ENCODE data around the gene INMT. TPM values are rescaled to one million over a fixed set of nuclear protein-coding genes. Genes with fewer than 3 reads are reported as not detected.

The INMT gene
- total RNA-seq, 4 donors from 2014 or later, result 115 to 212 (median 131) TPM

DNA sequence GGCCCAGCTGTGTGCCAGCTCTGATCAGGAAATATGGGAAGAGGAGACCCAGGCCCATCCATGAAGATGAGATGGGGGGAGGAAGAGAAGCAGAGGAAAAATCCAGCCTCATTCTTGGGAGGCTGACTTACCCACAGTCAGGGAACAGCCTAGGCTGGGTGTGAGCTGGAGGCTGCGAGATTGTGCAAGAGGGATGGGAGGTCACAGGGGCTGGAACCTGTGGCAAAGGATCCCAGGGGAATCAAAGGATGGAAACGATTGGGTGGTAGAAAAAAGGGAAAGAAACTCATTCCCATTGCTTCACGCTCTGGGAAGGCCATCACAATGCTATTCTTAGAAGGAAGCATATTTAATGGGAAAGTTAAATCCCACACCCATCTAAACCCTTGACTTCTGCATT is 43.0 kb upstream of the INMT start:
- H3K27ac ChIP-seq, result peak overlapping the region in 2 of 4 donors; percentile 12 to 63
- peaks cover 0 to 20% (median 6%) of the 10 kb centered on the region in 3 donors for H3K4me1 ChIP-seq
- H3K4me3 ChIP-seq, result no peak overlapping the region
- ATAC-seq, result peak; percentile 88
- H3K27me3 ChIP-seq, result no peaks in the 10 kb centered on the region
- no peaks in the 10 kb centered on the region for H3K9me3 ChIP-seq
- no peaks in the 10 kb centered on the region for H3K36me3 ChIP-seq
- 69 to 81% methylated on average over 3 of the region's 3 CpGs for WGBS, 2 donors (ENCODE audit: low coverage in 1 of 2)
- no peak for TF ChIP-seq POLR2AphosphoS5 (IDR thresholded peaks at IDR 0.05)
- TF ChIP-seq EP300 (IDR thresholded peaks at IDR 0.05), result no peak
- TF ChIP-seq POLR2A (IDR thresholded peaks at IDR 0.05), result no peak
- TF ChIP-seq, protein P1, sequence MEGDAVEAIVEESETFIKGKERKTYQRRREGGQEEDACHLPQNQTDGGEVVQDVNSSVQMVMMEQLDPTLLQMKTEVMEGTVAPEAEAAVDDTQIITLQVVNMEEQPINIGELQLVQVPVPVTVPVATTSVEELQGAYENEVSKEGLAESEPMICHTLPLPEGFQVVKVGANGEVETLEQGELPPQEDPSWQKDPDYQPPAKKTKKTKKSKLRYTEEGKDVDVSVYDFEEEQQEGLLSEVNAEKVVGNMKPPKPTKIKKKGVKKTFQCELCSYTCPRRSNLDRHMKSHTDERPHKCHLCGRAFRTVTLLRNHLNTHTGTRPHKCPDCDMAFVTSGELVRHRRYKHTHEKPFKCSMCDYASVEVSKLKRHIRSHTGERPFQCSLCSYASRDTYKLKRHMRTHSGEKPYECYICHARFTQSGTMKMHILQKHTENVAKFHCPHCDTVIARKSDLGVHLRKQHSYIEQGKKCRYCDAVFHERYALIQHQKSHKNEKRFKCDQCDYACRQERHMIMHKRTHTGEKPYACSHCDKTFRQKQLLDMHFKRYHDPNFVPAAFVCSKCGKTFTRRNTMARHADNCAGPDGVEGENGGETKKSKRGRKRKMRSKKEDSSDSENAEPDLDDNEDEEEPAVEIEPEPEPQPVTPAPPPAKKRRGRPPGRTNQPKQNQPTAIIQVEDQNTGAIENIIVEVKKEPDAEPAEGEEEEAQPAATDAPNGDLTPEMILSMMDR (IDR thresholded peaks at IDR 0.05), result no peak

DNA sequence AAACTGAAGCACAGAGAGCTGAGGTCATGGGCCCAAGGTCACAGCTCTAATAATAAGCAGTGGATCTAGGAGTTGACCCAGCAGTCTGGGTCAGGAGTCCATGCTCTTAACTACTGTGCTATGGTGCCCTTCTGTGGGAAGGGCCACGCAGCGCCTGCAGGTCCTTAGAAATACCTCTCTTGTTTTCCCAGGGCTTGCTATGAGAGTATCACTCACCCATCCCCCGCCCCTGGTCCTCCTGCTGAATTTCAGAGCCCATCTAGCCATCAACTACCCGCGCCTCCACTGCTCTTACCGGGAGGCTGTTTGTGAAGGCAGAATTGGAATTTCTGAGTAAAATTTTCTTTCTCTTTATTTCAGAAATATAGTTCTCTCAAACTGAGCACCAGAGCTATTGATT is 42.4 kb upstream of the INMT start:
- ATAC-seq, result no peak
- H3K4me3 ChIP-seq, result no peak overlapping the region
- TF ChIP-seq POLR2AphosphoS5 (IDR thresholded peaks at IDR 0.05), result no peak
- no peak for TF ChIP-seq EP300 (IDR thresholded peaks at IDR 0.05)
- no peak for TF ChIP-seq POLR2A (IDR thresholded peaks at IDR 0.05)
- TF ChIP-seq, protein P1 (IDR thresholded peaks at IDR 0.05), result no peak
- no peaks in the 10 kb centered on the region for H3K27me3 ChIP-seq
- H3K4me1 ChIP-seq, result peaks cover 0 to 20% (median 6%) of the 10 kb centered on the region in 3 donors
- WGBS, 2 donors (ENCODE audit: low coverage in 1 of 2), result 85 to 100% methylated on average over 2 to 5 of the region's 6 CpGs
- H3K9me3 ChIP-seq, result no peaks in the 10 kb centered on the region
- no peaks in the 10 kb centered on the region for H3K36me3 ChIP-seq
- H3K27ac ChIP-seq, result peak overlapping the region in 2 of 4 donors; percentile 12 to 39

DNA sequence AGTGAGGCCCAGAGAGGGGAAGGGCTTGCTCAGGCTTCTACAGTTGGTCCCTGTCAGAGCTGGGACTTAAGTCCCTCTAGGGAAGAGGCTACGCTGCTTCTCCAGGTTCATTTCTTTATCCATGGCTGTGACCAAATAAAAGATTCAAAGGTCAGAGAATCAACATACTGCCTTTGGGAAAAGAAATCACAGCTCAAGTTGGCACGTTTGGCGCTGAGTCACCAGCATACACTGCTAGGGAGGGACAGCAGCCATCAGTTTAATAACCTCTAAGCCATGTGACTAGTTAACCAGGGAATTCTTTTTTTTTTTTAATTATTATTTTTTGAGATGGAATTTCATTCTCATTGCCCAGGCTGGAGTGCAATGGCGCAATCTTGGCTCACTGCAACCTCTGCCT is 41.3 kb upstream of the INMT start:
- Histone ChIP-seq H3K9me3 (no peaks in the 10 kb centered on the region), H3K27ac (no peak overlapping the region), H3K27me3 (no peaks in the 10 kb centered on the region), H3K36me3 (no peaks in the 10 kb centered on the region), H3K4me3 (no peak overlapping the region), H3K4me1 (peaks cover 0 to 20% (median 6%) of the 10 kb centered on the region in 3 donors)
- 64 to 81% methylated on average over 2 to 4 of the region's 4 CpGs for WGBS, 2 donors (ENCODE audit: low coverage in 1 of 2)
- TF ChIP-seq, protein P1 (IDR thresholded peaks at IDR 0.05), result no peak
- TF ChIP-seq EP300 (IDR thresholded peaks at IDR 0.05), result no peak
- no peak for TF ChIP-seq POLR2AphosphoS5 (IDR thresholded peaks at IDR 0.05)
- no peak for TF ChIP-seq POLR2A (IDR thresholded peaks at IDR 0.05)
- ATAC-seq, result no peak

DNA sequence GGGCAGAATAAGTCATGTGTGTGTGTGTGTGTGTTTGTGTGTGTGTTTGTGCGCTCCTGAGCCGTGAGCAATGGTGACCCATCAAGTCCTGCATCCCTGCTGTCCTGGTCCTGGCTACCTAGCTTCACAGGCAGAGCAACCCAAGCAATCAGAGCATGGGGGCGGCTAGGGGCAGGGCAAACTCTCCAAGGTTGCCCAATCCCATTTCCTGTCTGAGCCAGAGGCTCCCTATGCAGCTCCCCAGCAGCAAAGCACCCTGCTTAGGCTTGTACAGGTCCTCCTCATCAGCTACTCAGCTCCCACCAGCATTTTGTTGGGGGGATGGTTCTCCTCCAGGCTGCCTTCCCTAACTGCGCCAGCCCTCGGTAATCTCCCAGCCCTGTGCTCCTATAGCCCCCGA is 38.5 kb upstream of the INMT start:
- TF ChIP-seq POLR2AphosphoS5 (IDR thresholded peaks at IDR 0.05) (no peak), POLR2A (IDR thresholded peaks at IDR 0.05) (no peak)
- TF ChIP-seq, protein P1 (IDR thresholded peaks at IDR 0.05), result no peak
- Histone ChIP-seq H3K4me1 (peaks cover 0 to 7% (median 0%) of the 10 kb centered on the region in 3 donors), H3K36me3 (no peaks in the 10 kb centered on the region), H3K9me3 (peaks cover 0 to 8% (median 0%) of the 10 kb centered on the region in 3 donors), H3K27me3 (no peaks in the 10 kb centered on the region), H3K27ac (no peak overlapping the region), H3K4me3 (no peak overlapping the region)
- WGBS, 2 donors (ENCODE audit: low coverage in 1 of 2), result 89% methylated on average over 3 to 5 of the region's 6 CpGs
- ATAC-seq, result no peak

DNA sequence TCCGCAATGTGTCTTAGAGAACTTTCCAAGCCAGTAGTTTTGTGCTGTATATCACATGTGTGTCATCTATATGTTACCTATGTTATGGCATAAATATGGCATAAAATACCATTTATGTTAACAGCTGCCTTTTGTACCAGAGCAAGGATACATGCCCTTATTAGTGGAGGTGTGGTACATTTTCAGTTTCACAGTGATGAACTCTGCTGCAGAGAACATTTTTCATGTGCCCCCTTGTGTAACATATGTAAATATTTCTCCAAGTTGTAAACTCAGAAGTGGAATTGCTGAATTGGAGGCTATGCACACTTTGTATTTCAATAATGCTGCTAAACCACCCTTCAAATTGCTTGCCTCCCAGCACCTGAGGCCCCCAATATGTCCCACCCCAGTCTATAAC is 37.8 kb upstream of the INMT start:
- WGBS, 2 donors (ENCODE audit: low coverage in 1 of 2), result 89 to 100% methylated on average over 1 of the region's 1 CpG
- H3K27ac ChIP-seq, result no peak overlapping the region
- no peak overlapping the region for H3K4me3 ChIP-seq
- no peaks in the 10 kb centered on the region for H3K36me3 ChIP-seq
- no peaks in the 10 kb centered on the region for H3K27me3 ChIP-seq
- H3K9me3 ChIP-seq, result peaks cover 0 to 15% (median 0%) of the 10 kb centered on the region in 3 donors
- H3K4me1 ChIP-seq, result peaks cover 0 to 6% (median 0%) of the 10 kb centered on the region in 3 donors
- ATAC-seq, result no peak
- TF ChIP-seq, protein P1 (IDR thresholded peaks at IDR 0.05), result no peak
- TF ChIP-seq POLR2A (IDR thresholded peaks at IDR 0.05), result no peak
